ENCODE data around the gene RBM33. TPM values are rescaled to one million over a fixed set of nuclear protein-coding genes. Genes with fewer than 3 reads are reported as not detected.
A peak's percentile ranks its signal among the peaks of the same experiment; 100 is the strongest.

Gene RBM33
- total RNA-seq, 1 experiment from 2014 or later, result 7.3 TPM

- in situ Hi-C loops (cut with HindIII; ENCODE audit: low pct_unique_long_range_greater_than_20kb, low sequenced_read_pairs), result no loop called here
- DNase-seq (ENCODE audit: low read depth), result no peak
Measured at GRCh38 chr7:155619634-155620271, 24.7 kb upstream of the RBM33 start.

GRCh38 chr7:155620497-155620896 is 24.0 kb upstream of the RBM33 start:
- in situ Hi-C loops (cut with HindIII; ENCODE audit: low pct_unique_long_range_greater_than_20kb, low sequenced_read_pairs), result no loop called here
- DNase-seq (ENCODE audit: low read depth), result no peak

- no peak for DNase-seq (ENCODE audit: low read depth)
- in situ Hi-C loops (cut with HindIII; ENCODE audit: low pct_unique_long_range_greater_than_20kb, low sequenced_read_pairs), result no loop called here
Measured at GRCh38 chr7:155621418-155621980, 23.0 kb upstream of the RBM33 start.

GRCh38 chr7:155624412-155624811 is 20.0 kb upstream of the RBM33 start:
- no peak for DNase-seq (ENCODE audit: low read depth)
- in situ Hi-C loops (cut with HindIII; ENCODE audit: low pct_unique_long_range_greater_than_20kb, low sequenced_read_pairs), result no loop called here

GRCh38 chr7:155625557-155625956 is 18.9 kb upstream of the RBM33 start:
- in situ Hi-C loops (cut with HindIII; ENCODE audit: low pct_unique_long_range_greater_than_20kb, low sequenced_read_pairs), result no loop called here
- DNase-seq (ENCODE audit: low read depth), result no peak

- no peak for DNase-seq (ENCODE audit: low read depth)
- in situ Hi-C loops (cut with HindIII; ENCODE audit: low pct_unique_long_range_greater_than_20kb, low sequenced_read_pairs), result no loop called here
Measured at GRCh38 chr7:155629171-155629570, 15.3 kb upstream of the RBM33 start.

- DNase-seq (ENCODE audit: low read depth), result no peak
- in situ Hi-C loops (cut with HindIII; ENCODE audit: low pct_unique_long_range_greater_than_20kb, low sequenced_read_pairs), result no loop called here
Measured at GRCh38 chr7:155631155-155631554, 13.3 kb upstream of the RBM33 start.

GRCh38 chr7:155635817-155636216 is 8.6 kb upstream of the RBM33 start:
- in situ Hi-C loops (cut with HindIII; ENCODE audit: low pct_unique_long_range_greater_than_20kb, low sequenced_read_pairs), result no loop called here

GRCh38 chr7:155637155-155637554 is 7.3 kb upstream of the RBM33 start:
- DNase-seq (ENCODE audit: low read depth), result no peak
- in situ Hi-C loops (cut with HindIII; ENCODE audit: low pct_unique_long_range_greater_than_20kb, low sequenced_read_pairs), result no loop called here

More at GRCh38 chr7:155635817-155636216, 8.6 kb upstream of the RBM33 start:
- no peak for DNase-seq (ENCODE audit: low read depth)

GRCh38 chr7:155638366-155638765 is 6.1 kb upstream of the RBM33 start:
- in situ Hi-C loops (cut with HindIII; ENCODE audit: low pct_unique_long_range_greater_than_20kb, low sequenced_read_pairs), result no loop called here
- DNase-seq (ENCODE audit: low read depth), result no peak

GRCh38 chr7:155639958-155640520 is 4.4 kb upstream of the RBM33 start:
- in situ Hi-C loops (cut with HindIII; ENCODE audit: low pct_unique_long_range_greater_than_20kb, low sequenced_read_pairs), result no loop called here
- DNase-seq (ENCODE audit: low read depth), result no peak

GRCh38 chr7:155640629-155641028 is 3.8 kb upstream of the RBM33 start:
- in situ Hi-C loops (cut with HindIII; ENCODE audit: low pct_unique_long_range_greater_than_20kb, low sequenced_read_pairs), result no loop called here
- no peak for DNase-seq (ENCODE audit: low read depth)

GRCh38 chr7:155643804-155644177 is 670 bp upstream of the RBM33 start:
- in situ Hi-C loops (cut with HindIII; ENCODE audit: low pct_unique_long_range_greater_than_20kb, low sequenced_read_pairs), result no loop called here
- no peak for DNase-seq (ENCODE audit: low read depth)

- in situ Hi-C loops (cut with HindIII; ENCODE audit: low pct_unique_long_range_greater_than_20kb, low sequenced_read_pairs), result no loop called here
- DNase-seq (ENCODE audit: low read depth), result peak; percentile 43
Measured at GRCh38 chr7:155644971-155645509, 579 bp downstream of the RBM33 start.

GRCh38 chr7:155645662-155646061 is 1.2 kb downstream of the RBM33 start:
- in situ Hi-C loops (cut with HindIII; ENCODE audit: low pct_unique_long_range_greater_than_20kb, low sequenced_read_pairs), result no loop called here
- DNase-seq (ENCODE audit: low read depth), result no peak

- no peak for DNase-seq (ENCODE audit: low read depth)
Measured at GRCh38 chr7:155646669-155647068, 2.2 kb downstream of the RBM33 start.

GRCh38 chr7:155647302-155647701 is 2.8 kb downstream of the RBM33 start:
- DNase-seq (ENCODE audit: low read depth), result no peak
- in situ Hi-C loops (cut with HindIII; ENCODE audit: low pct_unique_long_range_greater_than_20kb, low sequenced_read_pairs), result no loop called here

More at GRCh38 chr7:155646669-155647068, 2.2 kb downstream of the RBM33 start:
- in situ Hi-C loops (cut with HindIII; ENCODE audit: low pct_unique_long_range_greater_than_20kb, low sequenced_read_pairs), result no loop called here

GRCh38 chr7:155647734-155648133 is 3.3 kb downstream of the RBM33 start:
- DNase-seq (ENCODE audit: low read depth), result no peak
- in situ Hi-C loops (cut with HindIII; ENCODE audit: low pct_unique_long_range_greater_than_20kb, low sequenced_read_pairs), result no loop called here

- in situ Hi-C loops (cut with HindIII; ENCODE audit: low pct_unique_long_range_greater_than_20kb, low sequenced_read_pairs), result no loop called here
Measured at GRCh38 chr7:155648752-155649339, 4.4 kb downstream of the RBM33 start.

More at GRCh38 chr7:155648752-155649339, 4.4 kb downstream of the RBM33 start:
- peak; percentile 9 for DNase-seq (ENCODE audit: low read depth)
